ENCODE measurements around the gene CRYBG1.

The CRYBG1 gene

DNA sequence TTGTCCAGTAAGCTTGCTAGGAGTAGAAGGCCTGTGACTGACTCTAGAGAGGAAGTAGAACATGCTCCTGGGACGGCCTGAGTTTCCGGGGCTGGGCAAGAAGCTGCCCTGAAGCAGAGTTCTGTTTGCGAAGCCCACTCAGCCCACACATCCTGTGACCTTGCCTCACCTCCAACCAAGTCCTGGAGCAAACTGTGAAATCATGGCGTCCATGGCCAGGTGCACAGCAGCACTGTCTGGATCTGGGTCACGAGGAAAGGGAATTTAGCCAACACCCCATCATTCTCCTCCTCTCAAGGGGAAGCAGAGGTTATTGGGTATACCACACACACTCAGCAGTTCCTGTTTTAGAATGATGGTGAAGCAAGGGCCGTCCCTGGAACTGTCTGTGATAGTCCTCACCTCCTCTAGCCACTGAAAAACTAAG is 87.5 kb downstream of the CRYBG1 start:
- H3K23ac ChIP-seq (ENCODE audit: low read depth, low read length, poor library complexity) = no peak overlapping the region
- H2BK15ac ChIP-seq (ENCODE audit: low read length) = no peak overlapping the region
- H2AFZ ChIP-seq (ENCODE audit: low read length) = no peak overlapping the region
- H2BK5ac ChIP-seq (ENCODE audit: low read length) = no peak overlapping the region
- H3K18ac ChIP-seq (ENCODE audit: low read length) = peak overlapping the region; percentile 53
- H3K9ac ChIP-seq (ENCODE audit: low read depth, low read length, poor library complexity) = peak overlapping the region; percentile 50
- H4K91ac ChIP-seq (ENCODE audit: low read depth, low read length, poor library complexity) = no peak overlapping the region
- H2AK5ac ChIP-seq (ENCODE audit: low read depth, low read length) = no peak overlapping the region
- no peak overlapping the region for H2BK120ac ChIP-seq (ENCODE audit: low read depth, low read length)
- no peak overlapping the region for H3K4me2 ChIP-seq (ENCODE audit: insufficient read depth, low read length, poor library complexity, severe bottlenecking)
- no CpG with 5 or more reads among the region's 6 CpGs for WGBS, 2 donors (ENCODE audit: extremely low coverage in 2 of 2, insufficient read length in 2 of 2, insufficient replicate concordance in 1 of 2)
- no peak overlapping the region for H4K8ac ChIP-seq (ENCODE audit: low read depth, low read length)
- H3K27ac ChIP-seq (replicated peaks; ENCODE audit: low read length) = no peak overlapping the region
- H3K4me1 ChIP-seq (ENCODE audit: control insufficient read depth in 2 of 2, insufficient read depth in 1 of 2, low read depth in 1 of 2, low read length in 2 of 2) = peaks cover 0 to 3% of the 10 kb centered on the region in 2 donors
- H3K27me3 ChIP-seq (ENCODE audit: control insufficient read depth in 3 of 3, insufficient read depth in 3 of 3, low read depth in 1 of 3, low read length in 3 of 3) = peaks cover 0 to 17% (median 0%) of the 10 kb centered on the region in 3 experiments
- H3K4ac ChIP-seq (ENCODE audit: low read length) = no peak overlapping the region
- DNase-seq (ENCODE audit: low spot score) = no peak
- H2BK12ac ChIP-seq (ENCODE audit: low read length) = no peak overlapping the region
- no peak overlapping the region for H3K4me3 ChIP-seq (ENCODE audit: low read length in 2 of 2)
- no peaks in the 10 kb centered on the region for H3K9me3 ChIP-seq (replicated peaks in 1 of 2; ENCODE audit: control insufficient read depth in 2 of 2, insufficient read depth in 1 of 2, low read depth in 1 of 2, low read length in 2 of 2)
- H3K14ac ChIP-seq (ENCODE audit: low read length) = no peak overlapping the region
- H3K79me1 ChIP-seq (ENCODE audit: low read depth, low read length) = no peaks in the 10 kb centered on the region
- no peaks in the 10 kb centered on the region for H3K36me3 ChIP-seq (replicated peaks in 1 of 2; ENCODE audit: control insufficient read depth in 2 of 2, insufficient read depth in 2 of 2, low read length in 2 of 2)

DNA sequence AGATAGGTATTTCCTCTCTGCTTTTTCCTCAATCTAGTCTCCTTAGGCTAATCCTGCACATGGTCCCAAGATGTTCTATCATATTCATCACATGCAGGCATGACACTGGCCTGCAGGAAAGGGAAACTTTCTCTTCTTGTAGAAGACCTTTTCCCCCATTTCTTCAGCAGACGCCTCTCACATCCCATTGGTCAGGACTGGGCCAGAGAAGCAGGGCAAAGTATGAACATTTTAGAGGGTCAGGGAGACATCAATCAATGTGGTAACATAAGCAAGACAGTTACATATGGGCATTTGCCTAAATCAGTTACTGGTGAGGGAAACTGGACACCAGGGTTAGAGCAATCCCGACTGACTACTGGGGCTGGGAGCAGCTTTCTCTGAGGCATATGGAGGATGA is 90.1 kb downstream of the CRYBG1 start:
- H4K91ac ChIP-seq (ENCODE audit: low read depth, low read length, poor library complexity) = no peak overlapping the region
- no peaks in the 10 kb centered on the region for H3K79me1 ChIP-seq (ENCODE audit: low read depth, low read length)
- no peaks in the 10 kb centered on the region for H3K36me3 ChIP-seq (replicated peaks in 1 of 2; ENCODE audit: control insufficient read depth in 2 of 2, insufficient read depth in 2 of 2, low read length in 2 of 2)
- H3K4ac ChIP-seq (ENCODE audit: low read length) = no peak overlapping the region
- H4K8ac ChIP-seq (ENCODE audit: low read depth, low read length) = no peak overlapping the region
- no peaks in the 10 kb centered on the region for H3K9me3 ChIP-seq (replicated peaks in 1 of 2; ENCODE audit: control insufficient read depth in 2 of 2, insufficient read depth in 1 of 2, low read depth in 1 of 2, low read length in 2 of 2)
- no peak overlapping the region for H2BK15ac ChIP-seq (ENCODE audit: low read length)
- H3K9ac ChIP-seq (ENCODE audit: low read depth, low read length, poor library complexity) = no peak overlapping the region
- no peak overlapping the region for H3K18ac ChIP-seq (ENCODE audit: low read length)
- no peak overlapping the region for H2AK5ac ChIP-seq (ENCODE audit: low read depth, low read length)
- no peak overlapping the region for H3K4me3 ChIP-seq (ENCODE audit: low read length in 2 of 2)
- H2AFZ ChIP-seq (ENCODE audit: low read length) = no peak overlapping the region
- no peak overlapping the region for H3K27ac ChIP-seq (replicated peaks; ENCODE audit: low read length)
- no peak overlapping the region for H2BK12ac ChIP-seq (ENCODE audit: low read length)
- H3K27me3 ChIP-seq (ENCODE audit: control insufficient read depth in 3 of 3, insufficient read depth in 3 of 3, low read depth in 1 of 3, low read length in 3 of 3) = peaks cover 0 to 35% (median 0%) of the 10 kb centered on the region in 3 experiments
- H2BK120ac ChIP-seq (ENCODE audit: low read depth, low read length) = no peak overlapping the region
- no peak overlapping the region for H3K14ac ChIP-seq (ENCODE audit: low read length)
- H2BK5ac ChIP-seq (ENCODE audit: low read length) = no peak overlapping the region
- no CpG with 5 or more reads among the region's 2 CpGs for WGBS, 2 donors (ENCODE audit: extremely low coverage in 2 of 2, insufficient read length in 2 of 2, insufficient replicate concordance in 1 of 2)
- DNase-seq (ENCODE audit: low spot score) = no peak
- H3K23ac ChIP-seq (ENCODE audit: low read depth, low read length, poor library complexity) = no peak overlapping the region
- H3K4me1 ChIP-seq (ENCODE audit: control insufficient read depth in 2 of 2, insufficient read depth in 1 of 2, low read depth in 1 of 2, low read length in 2 of 2) = no peaks in the 10 kb centered on the region
- H3K4me2 ChIP-seq (ENCODE audit: insufficient read depth, low read length, poor library complexity, severe bottlenecking) = no peak overlapping the region

DNA sequence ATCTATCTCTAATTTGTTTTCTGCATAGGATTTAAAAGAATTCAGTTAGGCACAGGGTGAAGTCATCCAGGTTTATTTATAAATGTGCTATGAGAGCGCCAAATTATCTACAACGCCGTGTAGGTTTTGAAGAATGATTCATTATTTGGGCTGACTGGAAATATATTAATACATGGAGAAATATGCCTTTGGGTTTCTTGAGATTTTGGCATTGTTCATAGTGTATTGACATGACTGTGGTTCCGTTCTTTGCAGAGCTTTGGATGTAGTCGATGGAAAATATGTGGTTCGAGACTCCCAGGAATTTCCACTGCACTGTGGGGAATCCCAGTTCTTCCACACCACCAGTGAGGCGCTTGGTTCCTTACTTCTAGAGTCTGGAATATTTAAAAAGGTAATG is 90.9 kb downstream of the CRYBG1 start:
- H2BK12ac ChIP-seq (ENCODE audit: low read length) = no peak overlapping the region
- H2BK15ac ChIP-seq (ENCODE audit: low read length) = no peak overlapping the region
- no peak for DNase-seq (ENCODE audit: low spot score)
- no peaks in the 10 kb centered on the region for H3K9me3 ChIP-seq (replicated peaks in 1 of 2; ENCODE audit: control insufficient read depth in 2 of 2, insufficient read depth in 1 of 2, low read depth in 1 of 2, low read length in 2 of 2)
- no peak overlapping the region for H4K8ac ChIP-seq (ENCODE audit: low read depth, low read length)
- H3K18ac ChIP-seq (ENCODE audit: low read length) = no peak overlapping the region
- no peaks in the 10 kb centered on the region for H3K36me3 ChIP-seq (replicated peaks in 1 of 2; ENCODE audit: control insufficient read depth in 2 of 2, insufficient read depth in 2 of 2, low read length in 2 of 2)
- no peak overlapping the region for H3K14ac ChIP-seq (ENCODE audit: low read length)
- H3K4ac ChIP-seq (ENCODE audit: low read length) = no peak overlapping the region
- H3K27me3 ChIP-seq (ENCODE audit: control insufficient read depth in 3 of 3, insufficient read depth in 3 of 3, low read depth in 1 of 3, low read length in 3 of 3) = peaks cover 0 to 38% (median 0%) of the 10 kb centered on the region in 3 experiments
- H3K23ac ChIP-seq (ENCODE audit: low read depth, low read length, poor library complexity) = no peak overlapping the region
- no peak overlapping the region for H3K9ac ChIP-seq (ENCODE audit: low read depth, low read length, poor library complexity)
- WGBS, 2 donors (ENCODE audit: extremely low coverage in 2 of 2, insufficient read length in 2 of 2, insufficient replicate concordance in 1 of 2) = no CpG with 5 or more reads among the region's 7 CpGs
- no peak overlapping the region for H2AFZ ChIP-seq (ENCODE audit: low read length)
- H2BK120ac ChIP-seq (ENCODE audit: low read depth, low read length) = no peak overlapping the region
- H3K27ac ChIP-seq (replicated peaks; ENCODE audit: low read length) = no peak overlapping the region
- H4K91ac ChIP-seq (ENCODE audit: low read depth, low read length, poor library complexity) = no peak overlapping the region
- H2BK5ac ChIP-seq (ENCODE audit: low read length) = no peak overlapping the region
- no peak overlapping the region for H2AK5ac ChIP-seq (ENCODE audit: low read depth, low read length)
- H3K4me2 ChIP-seq (ENCODE audit: insufficient read depth, low read length, poor library complexity, severe bottlenecking) = no peak overlapping the region
- no peaks in the 10 kb centered on the region for H3K4me1 ChIP-seq (ENCODE audit: control insufficient read depth in 2 of 2, insufficient read depth in 1 of 2, low read depth in 1 of 2, low read length in 2 of 2)
- no peaks in the 10 kb centered on the region for H3K79me1 ChIP-seq (ENCODE audit: low read depth, low read length)
- no peak overlapping the region for H3K4me3 ChIP-seq (ENCODE audit: low read length in 2 of 2)

DNA sequence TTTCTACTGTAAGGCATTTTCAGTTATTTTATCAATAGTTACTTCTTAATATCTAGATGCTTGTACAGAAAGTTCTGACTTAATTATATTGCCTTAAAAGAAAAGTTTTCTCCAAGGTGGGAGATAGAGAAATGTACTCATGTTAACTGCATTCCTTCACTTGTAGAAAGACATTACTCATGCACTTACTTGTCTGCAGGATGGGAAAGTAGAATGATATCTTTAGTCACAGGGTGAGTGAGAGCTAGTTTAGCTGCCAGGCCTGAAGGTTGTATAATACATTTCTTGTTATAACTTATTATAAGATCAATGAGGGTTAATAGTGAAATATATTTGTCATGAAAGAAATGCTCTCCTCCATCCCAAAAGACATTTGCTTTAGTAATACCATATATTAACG is 92.1 kb downstream of the CRYBG1 start:
- no peak overlapping the region for H2AK5ac ChIP-seq (ENCODE audit: low read depth, low read length)
- H2BK5ac ChIP-seq (ENCODE audit: low read length) = no peak overlapping the region
- no peaks in the 10 kb centered on the region for H3K9me3 ChIP-seq (replicated peaks in 1 of 2; ENCODE audit: control insufficient read depth in 2 of 2, insufficient read depth in 1 of 2, low read depth in 1 of 2, low read length in 2 of 2)
- no CpG with 5 or more reads among the region's 1 CpG for WGBS, 2 donors (ENCODE audit: extremely low coverage in 2 of 2, insufficient read length in 2 of 2, insufficient replicate concordance in 1 of 2)
- H3K27me3 ChIP-seq (ENCODE audit: control insufficient read depth in 3 of 3, insufficient read depth in 3 of 3, low read depth in 1 of 3, low read length in 3 of 3) = peaks cover 0 to 40% (median 0%) of the 10 kb centered on the region in 3 experiments
- H3K4me2 ChIP-seq (ENCODE audit: insufficient read depth, low read length, poor library complexity, severe bottlenecking) = no peak overlapping the region
- H3K4me3 ChIP-seq (ENCODE audit: low read length in 2 of 2) = no peak overlapping the region
- no peaks in the 10 kb centered on the region for H3K36me3 ChIP-seq (replicated peaks in 1 of 2; ENCODE audit: control insufficient read depth in 2 of 2, insufficient read depth in 2 of 2, low read length in 2 of 2)
- no peak overlapping the region for H3K9ac ChIP-seq (ENCODE audit: low read depth, low read length, poor library complexity)
- no peak overlapping the region for H3K27ac ChIP-seq (replicated peaks; ENCODE audit: low read length)
- no peaks in the 10 kb centered on the region for H3K79me1 ChIP-seq (ENCODE audit: low read depth, low read length)
- H3K4me1 ChIP-seq (ENCODE audit: control insufficient read depth in 2 of 2, insufficient read depth in 1 of 2, low read depth in 1 of 2, low read length in 2 of 2) = no peaks in the 10 kb centered on the region
- no peak overlapping the region for H4K8ac ChIP-seq (ENCODE audit: low read depth, low read length)
- H2BK15ac ChIP-seq (ENCODE audit: low read length) = no peak overlapping the region
- no peak overlapping the region for H3K23ac ChIP-seq (ENCODE audit: low read depth, low read length, poor library complexity)
- H4K91ac ChIP-seq (ENCODE audit: low read depth, low read length, poor library complexity) = no peak overlapping the region
- H2BK12ac ChIP-seq (ENCODE audit: low read length) = no peak overlapping the region
- no peak overlapping the region for H2AFZ ChIP-seq (ENCODE audit: low read length)
- no peak overlapping the region for H3K4ac ChIP-seq (ENCODE audit: low read length)
- H3K18ac ChIP-seq (ENCODE audit: low read length) = no peak overlapping the region
- DNase-seq (ENCODE audit: low spot score) = no peak
- H3K14ac ChIP-seq (ENCODE audit: low read length) = no peak overlapping the region
- no peak overlapping the region for H2BK120ac ChIP-seq (ENCODE audit: low read depth, low read length)

All from neuronal stem cell (in vitro differentiated cells).